PFSK-1 (cell line): ENCODE measurements around the gene PINK1.

Experiments
- POLR2AphosphoS5 ChIP-seq: IDR thresholded peaks from 2 replicates; pipeline ENCODE4 v1.6.1; 2012; ENCODE audit warnings: low read depth, mild to moderate bottlenecking, control low read depth, low read length, moderate library complexity
- SIN3A ChIP-seq: IDR thresholded peaks from 2 replicates; pipeline ENCODE4 v1.6.1; 2012; ENCODE audit warnings: mild to moderate bottlenecking, low read length, moderate library complexity, borderline replicate concordance; ENCODE audit not compliant: insufficient read depth
- TAF1 ChIP-seq: IDR thresholded peaks from 2 replicates; pipeline ENCODE4 v1.6.1; 2012; ENCODE audit warnings: low read length, control low read depth, borderline replicate concordance; ENCODE audit not compliant: insufficient read depth
- TF ChIP-seq, protein P1 (sequence below), 2 experiments: IDR thresholded peaks; 2 replicates each; pipeline versions ENCODE4 v1.6.1 to v1.8.0; 2011 to 2012; ENCODE audit warnings: low read depth in 2 of 2, low read length in 2 of 2, control low read depth in 1 of 2, inconsistent platforms in 1 of 2, mild to moderate bottlenecking in 1 of 2, moderate library complexity in 1 of 2; ENCODE audit not compliant: insufficient read depth in 1 of 2

DNA sequence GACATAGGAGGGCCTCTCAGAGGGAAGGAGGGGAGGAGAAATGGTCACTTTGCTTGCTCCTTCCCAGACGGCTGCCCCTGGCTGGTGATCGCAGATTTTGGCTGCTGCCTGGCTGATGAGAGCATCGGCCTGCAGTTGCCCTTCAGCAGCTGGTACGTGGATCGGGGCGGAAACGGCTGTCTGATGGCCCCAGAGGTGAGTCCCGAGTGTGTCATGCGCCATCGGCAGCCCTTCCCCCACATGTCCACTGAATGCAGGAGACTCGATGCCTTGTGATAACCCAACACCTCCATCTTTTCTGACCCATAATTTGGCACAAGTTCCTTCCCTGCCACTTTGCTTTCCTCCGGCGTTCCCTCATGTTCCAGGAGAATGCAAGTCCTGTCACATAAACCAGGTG lies 15.2 kb downstream of the PINK1 start:
- TF ChIP-seq POLR2AphosphoS5 (no peak), TAF1 (no peak), SIN3A (no peak)
- TF ChIP-seq, protein P1, sequence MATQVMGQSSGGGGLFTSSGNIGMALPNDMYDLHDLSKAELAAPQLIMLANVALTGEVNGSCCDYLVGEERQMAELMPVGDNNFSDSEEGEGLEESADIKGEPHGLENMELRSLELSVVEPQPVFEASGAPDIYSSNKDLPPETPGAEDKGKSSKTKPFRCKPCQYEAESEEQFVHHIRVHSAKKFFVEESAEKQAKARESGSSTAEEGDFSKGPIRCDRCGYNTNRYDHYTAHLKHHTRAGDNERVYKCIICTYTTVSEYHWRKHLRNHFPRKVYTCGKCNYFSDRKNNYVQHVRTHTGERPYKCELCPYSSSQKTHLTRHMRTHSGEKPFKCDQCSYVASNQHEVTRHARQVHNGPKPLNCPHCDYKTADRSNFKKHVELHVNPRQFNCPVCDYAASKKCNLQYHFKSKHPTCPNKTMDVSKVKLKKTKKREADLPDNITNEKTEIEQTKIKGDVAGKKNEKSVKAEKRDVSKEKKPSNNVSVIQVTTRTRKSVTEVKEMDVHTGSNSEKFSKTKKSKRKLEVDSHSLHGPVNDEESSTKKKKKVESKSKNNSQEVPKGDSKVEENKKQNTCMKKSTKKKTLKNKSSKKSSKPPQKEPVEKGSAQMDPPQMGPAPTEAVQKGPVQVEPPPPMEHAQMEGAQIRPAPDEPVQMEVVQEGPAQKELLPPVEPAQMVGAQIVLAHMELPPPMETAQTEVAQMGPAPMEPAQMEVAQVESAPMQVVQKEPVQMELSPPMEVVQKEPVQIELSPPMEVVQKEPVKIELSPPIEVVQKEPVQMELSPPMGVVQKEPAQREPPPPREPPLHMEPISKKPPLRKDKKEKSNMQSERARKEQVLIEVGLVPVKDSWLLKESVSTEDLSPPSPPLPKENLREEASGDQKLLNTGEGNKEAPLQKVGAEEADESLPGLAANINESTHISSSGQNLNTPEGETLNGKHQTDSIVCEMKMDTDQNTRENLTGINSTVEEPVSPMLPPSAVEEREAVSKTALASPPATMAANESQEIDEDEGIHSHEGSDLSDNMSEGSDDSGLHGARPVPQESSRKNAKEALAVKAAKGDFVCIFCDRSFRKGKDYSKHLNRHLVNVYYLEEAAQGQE (IDR thresholded peaks at IDR 0.05; ENCODE audit: insufficient read depth in 1 of 2, low read depth in 2 of 2, low read length in 2 of 2), result no peak
